Measurements from ENCODE around the gene PMIS2.

The PMIS2 gene

DNA sequence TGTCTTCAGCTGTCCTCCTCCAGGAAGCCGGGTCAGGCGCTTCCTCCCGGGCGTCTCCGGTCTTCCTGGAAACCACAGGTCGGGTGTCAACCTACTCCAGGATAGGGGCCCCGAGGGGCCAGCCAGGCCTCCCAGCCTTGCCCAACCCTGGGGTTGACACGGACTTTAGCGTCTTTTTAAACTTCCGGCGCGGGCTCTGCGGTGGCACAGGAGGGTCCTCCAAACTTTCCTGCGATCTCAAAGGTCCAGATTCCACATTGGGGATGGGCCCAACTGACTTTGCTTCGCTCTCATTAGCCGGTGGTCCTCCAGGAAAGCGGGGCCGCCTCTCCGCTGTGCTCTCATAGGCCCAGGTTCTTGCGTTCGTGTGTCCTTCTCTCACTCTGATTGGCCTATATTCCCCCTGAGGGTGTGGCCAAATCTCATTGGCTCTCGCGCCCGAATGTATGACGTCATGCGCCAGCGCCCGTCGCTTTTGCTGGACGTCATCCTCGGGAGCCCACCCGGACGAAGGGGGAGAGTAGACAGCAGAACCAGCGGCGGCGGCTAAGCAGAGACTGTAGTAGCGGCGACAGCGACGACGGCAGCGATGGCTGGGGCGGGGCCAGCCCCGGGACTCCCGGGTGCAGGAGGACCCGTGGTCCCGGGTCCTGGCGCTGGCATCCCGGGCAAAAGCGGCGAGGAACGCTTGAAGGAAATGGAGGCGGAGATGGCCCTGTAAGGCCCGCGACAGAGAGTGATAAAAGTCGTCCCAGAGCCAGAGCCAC is 42.8 kb downstream of the PMIS2 start, which contains the start of gene RBM42 (continued):
- TF ChIP-seq OVOL3 (tag by site-specific recombination; IDR thresholded peaks at IDR 0.05), result peak; percentile 37
- TF ChIP-seq RBAK (tag by site-specific recombination; IDR thresholded peaks at IDR 0.05), result no peak
- no peak; the same call in 1 of the 2 replicates for TF ChIP-seq ZNF558 (tag by site-specific recombination; IDR thresholded peaks at IDR 0.05)
- TF ChIP-seq ZNF324 (tag by site-specific recombination; IDR thresholded peaks at IDR 0.05), result peak; percentile 98
- no peak for TF ChIP-seq ZNF548 (tag by site-specific recombination; IDR thresholded peaks at IDR 0.05)
- no peak for TF ChIP-seq ZNF184 (tag by site-specific recombination; IDR thresholded peaks at IDR 0.05)
- TF ChIP-seq ZNF521 (tag by site-specific recombination; IDR thresholded peaks at IDR 0.05), result no peak
- TF ChIP-seq ZNF121 (tag by site-specific recombination; IDR thresholded peaks at IDR 0.05), result no peak
- TF ChIP-seq, protein P1, sequence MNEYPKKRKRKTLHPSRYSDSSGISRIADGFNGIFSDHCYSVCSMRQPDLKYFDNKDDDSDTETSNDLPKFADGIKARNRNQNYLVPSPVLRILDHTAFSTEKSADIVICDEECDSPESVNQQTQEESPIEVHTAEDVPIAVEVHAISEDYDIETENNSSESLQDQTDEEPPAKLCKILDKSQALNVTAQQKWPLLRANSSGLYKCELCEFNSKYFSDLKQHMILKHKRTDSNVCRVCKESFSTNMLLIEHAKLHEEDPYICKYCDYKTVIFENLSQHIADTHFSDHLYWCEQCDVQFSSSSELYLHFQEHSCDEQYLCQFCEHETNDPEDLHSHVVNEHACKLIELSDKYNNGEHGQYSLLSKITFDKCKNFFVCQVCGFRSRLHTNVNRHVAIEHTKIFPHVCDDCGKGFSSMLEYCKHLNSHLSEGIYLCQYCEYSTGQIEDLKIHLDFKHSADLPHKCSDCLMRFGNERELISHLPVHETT (tag by site-specific recombination; IDR thresholded peaks at IDR 0.05), result peak; percentile 99
- peak; percentile 72 for TF ChIP-seq KLF9 (tag by site-specific recombination; IDR thresholded peaks at IDR 0.05; ENCODE audit: low read depth)
- TF ChIP-seq, protein P2, sequence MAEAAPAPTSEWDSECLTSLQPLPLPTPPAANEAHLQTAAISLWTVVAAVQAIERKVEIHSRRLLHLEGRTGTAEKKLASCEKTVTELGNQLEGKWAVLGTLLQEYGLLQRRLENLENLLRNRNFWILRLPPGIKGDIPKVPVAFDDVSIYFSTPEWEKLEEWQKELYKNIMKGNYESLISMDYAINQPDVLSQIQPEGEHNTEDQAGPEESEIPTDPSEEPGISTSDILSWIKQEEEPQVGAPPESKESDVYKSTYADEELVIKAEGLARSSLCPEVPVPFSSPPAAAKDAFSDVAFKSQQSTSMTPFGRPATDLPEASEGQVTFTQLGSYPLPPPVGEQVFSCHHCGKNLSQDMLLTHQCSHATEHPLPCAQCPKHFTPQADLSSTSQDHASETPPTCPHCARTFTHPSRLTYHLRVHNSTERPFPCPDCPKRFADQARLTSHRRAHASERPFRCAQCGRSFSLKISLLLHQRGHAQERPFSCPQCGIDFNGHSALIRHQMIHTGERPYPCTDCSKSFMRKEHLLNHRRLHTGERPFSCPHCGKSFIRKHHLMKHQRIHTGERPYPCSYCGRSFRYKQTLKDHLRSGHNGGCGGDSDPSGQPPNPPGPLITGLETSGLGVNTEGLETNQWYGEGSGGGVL (tag by site-specific recombination; IDR thresholded peaks at IDR 0.05), result no peak
- peak; percentile 33 for TF ChIP-seq GFI1B (tag by site-specific recombination; IDR thresholded peaks at IDR 0.05)
- TF ChIP-seq ZNF248 (tag by site-specific recombination; IDR thresholded peaks at IDR 0.05), result no peak
- no peak for TF ChIP-seq ZNF174 (tag by site-specific recombination; IDR thresholded peaks at IDR 0.05)
- TF ChIP-seq ZNF76 (tag by site-specific recombination; IDR thresholded peaks at IDR 0.05; ENCODE audit: borderline replicate concordance, low read depth), result peak; percentile 92
- no peak for TF ChIP-seq ZNF837 (tag by site-specific recombination; IDR thresholded peaks at IDR 0.05)
- peak; percentile 66; the same call in 1 of the 2 replicates for TF ChIP-seq PRDM1 (tag by site-specific recombination; IDR thresholded peaks at IDR 0.05)
- TF ChIP-seq ZNF404 (tag by site-specific recombination; IDR thresholded peaks at IDR 0.05), result no peak
- TF ChIP-seq ZNF391 (tag by site-specific recombination; IDR thresholded peaks at IDR 0.05; ENCODE audit: borderline replicate concordance, low read depth), result peak; percentile 99
- TF ChIP-seq KLF8 (tag by site-specific recombination; IDR thresholded peaks at IDR 0.05), result peak; percentile 100
- peak; percentile 96 for TF ChIP-seq ZNF501 (tag by site-specific recombination; IDR thresholded peaks at IDR 0.05)
- TF ChIP-seq, protein P3, sequence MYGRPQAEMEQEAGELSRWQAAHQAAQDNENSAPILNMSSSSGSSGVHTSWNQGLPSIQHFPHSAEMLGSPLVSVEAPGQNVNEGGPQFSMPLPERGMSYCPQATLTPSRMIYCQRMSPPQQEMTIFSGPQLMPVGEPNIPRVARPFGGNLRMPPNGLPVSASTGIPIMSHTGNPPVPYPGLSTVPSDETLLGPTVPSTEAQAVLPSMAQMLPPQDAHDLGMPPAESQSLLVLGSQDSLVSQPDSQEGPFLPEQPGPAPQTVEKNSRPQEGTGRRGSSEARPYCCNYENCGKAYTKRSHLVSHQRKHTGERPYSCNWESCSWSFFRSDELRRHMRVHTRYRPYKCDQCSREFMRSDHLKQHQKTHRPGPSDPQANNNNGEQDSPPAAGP (tag by site-specific recombination; IDR thresholded peaks at IDR 0.05), result peak; percentile 100
- TF ChIP-seq GLIS1 (tag by site-specific recombination; IDR thresholded peaks at IDR 0.05), result peak; percentile 88
- TF ChIP-seq ZIC2 (tag by site-specific recombination; IDR thresholded peaks at IDR 0.05), result peak; percentile 45; the same call in 1 of the 2 replicates
- TF ChIP-seq, protein P4, sequence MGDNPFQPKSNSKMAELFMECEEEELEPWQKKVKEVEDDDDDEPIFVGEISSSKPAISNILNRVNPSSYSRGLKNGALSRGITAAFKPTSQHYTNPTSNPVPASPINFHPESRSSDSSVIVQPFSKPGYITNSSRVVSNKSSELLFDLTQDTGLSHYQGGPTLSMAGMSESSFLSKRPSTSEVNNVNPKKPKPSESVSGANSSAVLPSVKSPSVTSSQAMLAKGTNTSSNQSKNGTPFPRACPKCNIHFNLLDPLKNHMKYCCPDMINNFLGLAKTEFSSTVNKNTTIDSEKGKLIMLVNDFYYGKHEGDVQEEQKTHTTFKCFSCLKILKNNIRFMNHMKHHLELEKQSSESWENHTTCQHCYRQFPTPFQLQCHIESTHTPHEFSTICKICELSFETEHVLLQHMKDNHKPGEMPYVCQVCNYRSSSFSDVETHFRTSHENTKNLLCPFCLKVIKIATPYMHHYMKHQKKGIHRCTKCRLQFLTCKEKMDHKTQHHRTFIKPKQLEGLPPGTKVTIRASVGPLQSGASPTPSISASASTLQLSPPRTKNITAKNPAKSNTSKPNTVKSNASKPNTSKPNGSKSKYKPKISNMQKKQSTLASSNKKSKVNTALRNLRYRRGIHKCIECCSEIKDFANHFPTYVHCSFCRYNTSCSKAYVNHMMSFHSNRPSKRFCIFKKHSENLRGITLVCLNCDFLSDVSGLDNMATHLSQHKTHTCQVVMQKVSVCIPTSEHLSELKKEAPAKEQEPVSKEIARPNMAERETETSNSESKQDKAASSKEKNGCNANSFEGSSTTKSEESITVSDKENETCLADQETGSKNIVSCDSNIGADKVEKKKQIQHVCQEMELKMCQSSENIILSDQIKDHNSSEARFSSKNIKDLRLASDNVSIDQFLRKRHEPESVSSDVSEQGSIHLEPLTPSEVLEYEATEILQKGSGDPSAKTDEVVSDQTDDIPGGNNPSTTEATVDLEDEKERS (tag by site-specific recombination; IDR thresholded peaks at IDR 0.05), result peak; percentile 73; the same call in 1 of the 2 replicates
- TF ChIP-seq WT1 (tag by site-specific recombination; IDR thresholded peaks at IDR 0.05), result peak; percentile 78
- no peak for TF ChIP-seq ZNF223 (tag by site-specific recombination; IDR thresholded peaks at IDR 0.05)
- TF ChIP-seq, protein P5, sequence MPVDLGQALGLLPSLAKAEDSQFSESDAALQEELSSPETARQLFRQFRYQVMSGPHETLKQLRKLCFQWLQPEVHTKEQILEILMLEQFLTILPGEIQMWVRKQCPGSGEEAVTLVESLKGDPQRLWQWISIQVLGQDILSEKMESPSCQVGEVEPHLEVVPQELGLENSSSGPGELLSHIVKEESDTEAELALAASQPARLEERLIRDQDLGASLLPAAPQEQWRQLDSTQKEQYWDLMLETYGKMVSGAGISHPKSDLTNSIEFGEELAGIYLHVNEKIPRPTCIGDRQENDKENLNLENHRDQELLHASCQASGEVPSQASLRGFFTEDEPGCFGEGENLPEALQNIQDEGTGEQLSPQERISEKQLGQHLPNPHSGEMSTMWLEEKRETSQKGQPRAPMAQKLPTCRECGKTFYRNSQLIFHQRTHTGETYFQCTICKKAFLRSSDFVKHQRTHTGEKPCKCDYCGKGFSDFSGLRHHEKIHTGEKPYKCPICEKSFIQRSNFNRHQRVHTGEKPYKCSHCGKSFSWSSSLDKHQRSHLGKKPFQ (tag by site-specific recombination; IDR thresholded peaks at IDR 0.05), result no peak
- TF ChIP-seq ZNF791 (tag by site-specific recombination; IDR thresholded peaks at IDR 0.05), result no peak
- no peak for TF ChIP-seq ZNF23 (tag by site-specific recombination; IDR thresholded peaks at IDR 0.05; ENCODE audit: borderline replicate concordance)
